HCEC 1CT (cell line): ENCODE results near the gene FBXW5.

Experiments used
- DNase-seq: peaks from one replicate; pipeline ENCODE4 v3.0.0-alpha.2; 2017

Gene FBXW5

GRCh38 chr9:136978073-136978864 is 33.7 kb upstream of the FBXW5 start:
- DNase-seq, result no peak

- no peak for DNase-seq
Measured at GRCh38 chr9:136977649-136978072, 33.1 kb upstream of the FBXW5 start.

- DNase-seq, result no peak
Measured at GRCh38 chr9:136977223-136977622, 32.7 kb upstream of the FBXW5 start, which contains the start of gene PTGDS. Gene PTGDS (plus strand): TSS chr9:136977504. CDS start chr9:136977579, 75 bp downstream.

GRCh38 chr9:136975644-136976043 is 31.1 kb upstream of the FBXW5 start:
- no peak for DNase-seq

GRCh38 chr9:136974817-136975535 is 30.4 kb upstream of the FBXW5 start:
- DNase-seq, result no peak

GRCh38 chr9:136973618-136974617 is 29.4 kb upstream of the FBXW5 start:
- no peak for DNase-seq

- no peak for DNase-seq
Measured at GRCh38 chr9:136972743-136973142, 28.2 kb upstream of the FBXW5 start.

GRCh38 chr9:136972335-136972734 is 27.8 kb upstream of the FBXW5 start:
- DNase-seq, result no peak

GRCh38 chr9:136971746-136972145 is 27.2 kb upstream of the FBXW5 start:
- DNase-seq, result no peak

GRCh38 chr9:136970361-136970760 is 25.8 kb upstream of the FBXW5 start:
- DNase-seq, result no peak

GRCh38 chr9:136969774-136970173 is 25.2 kb upstream of the FBXW5 start:
- DNase-seq, result no peak

GRCh38 chr9:136969150-136969549 is 24.6 kb upstream of the FBXW5 start:
- no peak for DNase-seq

- DNase-seq, result no peak
Measured at GRCh38 chr9:136968333-136969127, 24.0 kb upstream of the FBXW5 start.

GRCh38 chr9:136965771-136966484 is 21.4 kb upstream of the FBXW5 start:
- DNase-seq, result no peak

GRCh38 chr9:136964833-136965422 is 20.4 kb upstream of the FBXW5 start:
- DNase-seq, result no peak

GRCh38 chr9:136964171-136964689 is 19.7 kb upstream of the FBXW5 start:
- no peak for DNase-seq

GRCh38 chr9:136963751-136964150 is 19.2 kb upstream of the FBXW5 start:
- DNase-seq, result no peak

GRCh38 chr9:136963341-136963740 is 18.8 kb upstream of the FBXW5 start:
- no peak for DNase-seq

- no peak for DNase-seq
Measured at GRCh38 chr9:136962701-136963248, 18.2 kb upstream of the FBXW5 start.

- DNase-seq, result no peak
Measured at GRCh38 chr9:136962163-136962562, 17.6 kb upstream of the FBXW5 start.
